AG10803 (cell line): ENCODE measurements around the gene TXNL4A.

Experiments
- DNase-seq: peaks from one replicate; pipeline ENCODE4 v3.0.0; 2010; ENCODE audit warnings: low read depth
- H3K4me3 ChIP-seq: 2 replicates; pipeline ENCODE4 v1.5.1; 2011; ENCODE audit warnings: mild to moderate bottlenecking, low read length, control low read depth
- CTCF ChIP-seq: conservative IDR thresholded peaks from 2 replicates; pipeline ENCODE4 v1.5.1; 2011; ENCODE audit warnings: mild to moderate bottlenecking, low read length, control low read depth, inconsistent platforms

TXNL4A gene

GRCh38 chr18:79989195-79989497 lies 783 bp upstream of the TXNL4A start:
- H3K4me3 ChIP-seq: peak overlapping the region; percentile 98
- no peak for TF ChIP-seq CTCF
- no peak for DNase-seq

- peak overlapping the region; percentile 98 for H3K4me3 ChIP-seq
- TF ChIP-seq CTCF: peak; percentile 36
- DNase-seq: peak; percentile 27
Measured at GRCh38 chr18:79988071-79988450, 302 bp downstream of the TXNL4A start.

GRCh38 chr18:79987566-79987965 lies 797 bp downstream of the TXNL4A start:
- TF ChIP-seq CTCF: no peak
- H3K4me3 ChIP-seq: peak overlapping the region; percentile 98
- peak; percentile 12 for DNase-seq

GRCh38 chr18:79986726-79987125 lies 1.6 kb downstream of the TXNL4A start:
- H3K4me3 ChIP-seq: peak overlapping the region; percentile 98
- DNase-seq: no peak
- no peak for TF ChIP-seq CTCF

- H3K4me3 ChIP-seq: no peak overlapping the region
- no peak for TF ChIP-seq CTCF
- DNase-seq: no peak
Measured at GRCh38 chr18:79985172-79985571, 3.2 kb downstream of the TXNL4A start.

- H3K4me3 ChIP-seq: no peak overlapping the region
- no peak for TF ChIP-seq CTCF
- DNase-seq: no peak
Measured at GRCh38 chr18:79983793-79984192, 4.6 kb downstream of the TXNL4A start.

- no peak for TF ChIP-seq CTCF
- no peak overlapping the region for H3K4me3 ChIP-seq
- DNase-seq: peak; percentile 15
Measured at GRCh38 chr18:79983253-79983652, 5.1 kb downstream of the TXNL4A start.
